NB4 (cell line): Measurements from ENCODE around the gene CCSER1.

ENCODE experiments used
- CTCF ChIP-seq: IDR thresholded peaks from one replicate; pipeline ENCODE4 v1.5.1; 2012; ENCODE audit warnings: low read depth, low read length
- MYC ChIP-seq: IDR thresholded peaks from 2 replicates; pipeline ENCODE4 v1.6.1; 2011; ENCODE audit warnings: low read depth, low read length

- TF ChIP-seq MYC (no peak), CTCF (no peak)
These were observed 1019.9 kb downstream of the CCSER1 start for GRCh38 chr4:91147067-91147466.
